Measurements from ENCODE around the gene PRIMPOL.

Gene PRIMPOL

GRCh38 chr4:184719407-184719806 lies 69.9 kb downstream of the PRIMPOL start:
- no peak for FAIRE-seq
- no peak for DNase-seq (ENCODE audit: insufficient read length, low spot score)
- TF ChIP-seq POLR2A (IDR thresholded peaks at IDR 0.05; ENCODE audit: low read depth, low read length) (no peak), TAF1 (IDR thresholded peaks at IDR 0.05; ENCODE audit: low read depth, low read length) (no peak), SPI1 (IDR thresholded peaks at IDR 0.05; ENCODE audit: low read depth, low read length) (no peak), POU2F2 (IDR thresholded peaks at IDR 0.05; ENCODE audit: low read depth, low read length) (no peak), POLR2AphosphoS5 (IDR thresholded peaks at IDR 0.05; ENCODE audit: low read depth, low read length) (no peak), PAX5 (IDR thresholded peaks at IDR 0.05; ENCODE audit: insufficient read depth, low read length, severe bottlenecking) (no peak)

GRCh38 chr4:184721254-184721653 lies 71.7 kb downstream of the PRIMPOL start:
- peak; percentile 5 for FAIRE-seq
- DNase-seq (ENCODE audit: insufficient read length, low spot score): no peak

GRCh38 chr4:184722798-184723197 lies 73.3 kb downstream of the PRIMPOL start:
- DNase-seq (ENCODE audit: insufficient read length, low spot score) (no peak), FAIRE-seq (no peak)
- no peak for TF ChIP-seq POLR2AphosphoS5 (IDR thresholded peaks at IDR 0.05; ENCODE audit: low read depth, low read length)
- TF ChIP-seq POU2F2 (IDR thresholded peaks at IDR 0.05; ENCODE audit: low read depth, low read length): no peak
- TF ChIP-seq TAF1 (IDR thresholded peaks at IDR 0.05; ENCODE audit: low read depth, low read length): no peak
- TF ChIP-seq PAX5 (IDR thresholded peaks at IDR 0.05; ENCODE audit: insufficient read depth, low read length, severe bottlenecking): no peak
- no peak for TF ChIP-seq POLR2A (IDR thresholded peaks at IDR 0.05; ENCODE audit: low read depth, low read length)
- no peak for TF ChIP-seq SPI1 (IDR thresholded peaks at IDR 0.05; ENCODE audit: low read depth, low read length)

More at GRCh38 chr4:184721254-184721653, 71.7 kb downstream of the PRIMPOL start:
- no peak for TF ChIP-seq TAF1 (IDR thresholded peaks at IDR 0.05; ENCODE audit: low read depth, low read length)
- no peak for TF ChIP-seq PAX5 (IDR thresholded peaks at IDR 0.05; ENCODE audit: insufficient read depth, low read length, severe bottlenecking)

- DNase-seq (ENCODE audit: insufficient read length, low spot score) (no peak), FAIRE-seq (no peak)
- TF ChIP-seq POLR2A (IDR thresholded peaks at IDR 0.05; ENCODE audit: low read depth, low read length) (no peak), PAX5 (IDR thresholded peaks at IDR 0.05; ENCODE audit: insufficient read depth, low read length, severe bottlenecking) (no peak), POU2F2 (IDR thresholded peaks at IDR 0.05; ENCODE audit: low read depth, low read length) (no peak), TAF1 (IDR thresholded peaks at IDR 0.05; ENCODE audit: low read depth, low read length) (no peak), POLR2AphosphoS5 (IDR thresholded peaks at IDR 0.05; ENCODE audit: low read depth, low read length) (no peak), SPI1 (IDR thresholded peaks at IDR 0.05; ENCODE audit: low read depth, low read length) (no peak)
Observed at GRCh38 chr4:184727430-184727829, 77.9 kb downstream of the PRIMPOL start.

- FAIRE-seq: peak; percentile 20
- DNase-seq (ENCODE audit: insufficient read length, low spot score): no peak
- TF ChIP-seq POLR2AphosphoS5 (IDR thresholded peaks at IDR 0.05; ENCODE audit: low read depth, low read length): no peak
- TF ChIP-seq TAF1 (IDR thresholded peaks at IDR 0.05; ENCODE audit: low read depth, low read length): no peak
- TF ChIP-seq POU2F2 (IDR thresholded peaks at IDR 0.05; ENCODE audit: low read depth, low read length): no peak
Observed at GRCh38 chr4:184728858-184729257, 79.3 kb downstream of the PRIMPOL start.

GRCh38 chr4:184729946-184730345 lies 80.4 kb downstream of the PRIMPOL start:
- FAIRE-seq: no peak
- TF ChIP-seq POU2F2 (IDR thresholded peaks at IDR 0.05; ENCODE audit: low read depth, low read length): no peak
- TF ChIP-seq TAF1 (IDR thresholded peaks at IDR 0.05; ENCODE audit: low read depth, low read length): no peak
- TF ChIP-seq POLR2A (IDR thresholded peaks at IDR 0.05; ENCODE audit: low read depth, low read length): no peak
- TF ChIP-seq PAX5 (IDR thresholded peaks at IDR 0.05; ENCODE audit: insufficient read depth, low read length, severe bottlenecking): no peak
- no peak for TF ChIP-seq SPI1 (IDR thresholded peaks at IDR 0.05; ENCODE audit: low read depth, low read length)
- TF ChIP-seq POLR2AphosphoS5 (IDR thresholded peaks at IDR 0.05; ENCODE audit: low read depth, low read length): no peak

GRCh38 chr4:184731056-184731455 lies 81.5 kb downstream of the PRIMPOL start:
- FAIRE-seq: no peak
- no peak for DNase-seq (ENCODE audit: insufficient read length, low spot score)
- no peak for TF ChIP-seq SPI1 (IDR thresholded peaks at IDR 0.05; ENCODE audit: low read depth, low read length)
- TF ChIP-seq POU2F2 (IDR thresholded peaks at IDR 0.05; ENCODE audit: low read depth, low read length): no peak
- no peak for TF ChIP-seq POLR2A (IDR thresholded peaks at IDR 0.05; ENCODE audit: low read depth, low read length)
- no peak for TF ChIP-seq PAX5 (IDR thresholded peaks at IDR 0.05; ENCODE audit: insufficient read depth, low read length, severe bottlenecking)
- no peak for TF ChIP-seq POLR2AphosphoS5 (IDR thresholded peaks at IDR 0.05; ENCODE audit: low read depth, low read length)
- no peak for TF ChIP-seq TAF1 (IDR thresholded peaks at IDR 0.05; ENCODE audit: low read depth, low read length)

More at GRCh38 chr4:184729946-184730345, 80.4 kb downstream of the PRIMPOL start:
- no peak for DNase-seq (ENCODE audit: insufficient read length, low spot score)

GRCh38 chr4:184732126-184732525 lies 82.6 kb downstream of the PRIMPOL start:
- FAIRE-seq (no peak), DNase-seq (ENCODE audit: insufficient read length, low spot score) (no peak)
- TF ChIP-seq POLR2AphosphoS5 (IDR thresholded peaks at IDR 0.05; ENCODE audit: low read depth, low read length) (no peak), POU2F2 (IDR thresholded peaks at IDR 0.05; ENCODE audit: low read depth, low read length) (no peak), POLR2A (IDR thresholded peaks at IDR 0.05; ENCODE audit: low read depth, low read length) (no peak), PAX5 (IDR thresholded peaks at IDR 0.05; ENCODE audit: insufficient read depth, low read length, severe bottlenecking) (no peak), SPI1 (IDR thresholded peaks at IDR 0.05; ENCODE audit: low read depth, low read length) (no peak), TAF1 (IDR thresholded peaks at IDR 0.05; ENCODE audit: low read depth, low read length) (no peak)

- DNase-seq (ENCODE audit: insufficient read length, low spot score) (peak; percentile 98), FAIRE-seq (peak; percentile 94)
- TF ChIP-seq SPI1 (IDR thresholded peaks at IDR 0.05; ENCODE audit: low read depth, low read length) (no peak), POU2F2 (IDR thresholded peaks at IDR 0.05; ENCODE audit: low read depth, low read length) (peak; percentile 85), PAX5 (IDR thresholded peaks at IDR 0.05; ENCODE audit: insufficient read depth, low read length, severe bottlenecking) (peak; percentile 59), TAF1 (IDR thresholded peaks at IDR 0.05; ENCODE audit: low read depth, low read length) (peak; percentile 49; the same call in 1 of the 2 replicates), POLR2A (IDR thresholded peaks at IDR 0.05; ENCODE audit: low read depth, low read length) (peak; percentile 74), POLR2AphosphoS5 (IDR thresholded peaks at IDR 0.05; ENCODE audit: low read depth, low read length) (peak; percentile 53; the same call in 1 of the 2 replicates)
Observed at GRCh38 chr4:184733654-184734524, 84.4 kb downstream of the PRIMPOL start, which contains the start of gene CENPU. TSS of gene CENPU (minus strand) at chr4:184734096. CDS start at chr4:184734062, 34 bp downstream.
